Activated T-helper 9 cell treated with anti-CD3 and anti-CD28 coated beads, Interleukin-2, amount 50 U/mL, for 16 hours (primary cell): Measurements from ENCODE around the gene KLHDC10.
"Not testable (repeated sequence)": the region's sequence is repeated elsewhere in the genome, so short reads cannot be mapped to it uniquely, and the experiment has no call there.

Experiments used
- DNase-seq: peaks from one replicate; pipeline ENCODE4 v3.0.0-alpha.2; 2020; ENCODE audit warnings: low read depth

The KLHDC10 gene

GRCh38 chr7:130069978-130070860 is at the start of gene KLHDC10:
KLHDC10 (plus strand) TSS chr7:130070534; CDS start chr7:130070644, 110 bp downstream.
- DNase-seq = peak; percentile 89

GRCh38 chr7:130021105-130021834 is 49.1 kb upstream of the KLHDC10 start:
- no peak for DNase-seq

GRCh38 chr7:130022115-130022514 is 48.2 kb upstream of the KLHDC10 start:
- no peak for DNase-seq

- no peak for DNase-seq
Measured at GRCh38 chr7:130022623-130023175, 47.6 kb upstream of the KLHDC10 start.

GRCh38 chr7:130024390-130024789 is 45.9 kb upstream of the KLHDC10 start:
- no peak for DNase-seq

GRCh38 chr7:130032698-130033097 is 37.6 kb upstream of the KLHDC10 start:
- no peak for DNase-seq

- no peak for DNase-seq
Measured at GRCh38 chr7:130037703-130038102, 32.6 kb upstream of the KLHDC10 start.

GRCh38 chr7:130040576-130040975 is 29.8 kb upstream of the KLHDC10 start:
- no peak for DNase-seq

GRCh38 chr7:130047831-130048230 is 22.5 kb upstream of the KLHDC10 start:
- DNase-seq = no peak

- DNase-seq = no peak
Measured at GRCh38 chr7:130048906-130049305, 21.4 kb upstream of the KLHDC10 start.

- DNase-seq = not testable (repeated sequence)
Measured at GRCh38 chr7:130052250-130052649, 18.1 kb upstream of the KLHDC10 start.

- DNase-seq = not testable (repeated sequence)
Measured at GRCh38 chr7:130055198-130055597, 15.1 kb upstream of the KLHDC10 start.

- no peak for DNase-seq
Measured at GRCh38 chr7:130062246-130062645, 8.1 kb upstream of the KLHDC10 start.

- DNase-seq = peak; percentile 46
Measured at GRCh38 chr7:130063036-130063435, 7.3 kb upstream of the KLHDC10 start.

- DNase-seq = not testable (repeated sequence)
Measured at GRCh38 chr7:130064580-130064926, 5.8 kb upstream of the KLHDC10 start.

- no peak for DNase-seq
Measured at GRCh38 chr7:130065500-130066152, 4.7 kb upstream of the KLHDC10 start.

- DNase-seq = no peak
Measured at GRCh38 chr7:130069179-130069977, 956 bp upstream of the KLHDC10 start.

GRCh38 chr7:130070861-130071622 is 708 bp downstream of the KLHDC10 start:
- no peak for DNase-seq

GRCh38 chr7:130071701-130072622 is 1.6 kb downstream of the KLHDC10 start:
- DNase-seq = peak; percentile 19
